ENCODE measurements around the gene TSPAN16. TPM values are rescaled to one million over a fixed set of nuclear protein-coding genes. Genes with fewer than 3 reads are reported as not detected.

The TSPAN16 gene
- total RNA-seq, 1 experiment from 2014 or later, result not detected

GRCh38 chr19:11261431-11261970 is 34.5 kb upstream of the TSPAN16 start:
- H3K36me3 ChIP-seq (ENCODE audit: control insufficient read depth, insufficient read depth, low read length), result no peaks in the 10 kb centered on the region
- POLR2A ChIA-PET, result no interaction called here
- peak overlapping the region; percentile 75 for H3K4me3 ChIP-seq (ENCODE audit: low read depth, low read length)
- H3K9me3 Mint-ChIP-seq (ENCODE audit: unreplicated experiment), result no peaks in the 10 kb centered on the region
- H3K27me3 Mint-ChIP-seq (ENCODE audit: insufficient read depth, unreplicated experiment), result no peaks in the 10 kb centered on the region
- no peak for DNase-seq
- H3K36me3 Mint-ChIP-seq (ENCODE audit: insufficient read depth, unreplicated experiment), result peaks cover 15% of the 10 kb centered on the region
- no TSS peak for BruUV-seq (replicated peaks)
- peak overlapping the region; percentile 61 for H3K27ac Mint-ChIP-seq (ENCODE audit: unreplicated experiment)
- H3K27me3 ChIP-seq (replicated peaks; ENCODE audit: control insufficient read depth, insufficient read depth, low read length), result no peaks in the 10 kb centered on the region
- CTCF ChIA-PET, result interaction anchor here (0.8 to 1.0 kb wide), 2 partner anchors 18 to 32 kb away, joined by 3 to 4 read pairs; no protein-coding TSS in a partner anchor
- peak overlapping the region; percentile 71 for H3K4me3 Mint-ChIP-seq (ENCODE audit: unreplicated experiment)
- intact Hi-C loops (cut with micrococcal nuclease; ENCODE audit: unreplicated experiment), result no loop called here
- TF ChIP-seq, protein P1, sequence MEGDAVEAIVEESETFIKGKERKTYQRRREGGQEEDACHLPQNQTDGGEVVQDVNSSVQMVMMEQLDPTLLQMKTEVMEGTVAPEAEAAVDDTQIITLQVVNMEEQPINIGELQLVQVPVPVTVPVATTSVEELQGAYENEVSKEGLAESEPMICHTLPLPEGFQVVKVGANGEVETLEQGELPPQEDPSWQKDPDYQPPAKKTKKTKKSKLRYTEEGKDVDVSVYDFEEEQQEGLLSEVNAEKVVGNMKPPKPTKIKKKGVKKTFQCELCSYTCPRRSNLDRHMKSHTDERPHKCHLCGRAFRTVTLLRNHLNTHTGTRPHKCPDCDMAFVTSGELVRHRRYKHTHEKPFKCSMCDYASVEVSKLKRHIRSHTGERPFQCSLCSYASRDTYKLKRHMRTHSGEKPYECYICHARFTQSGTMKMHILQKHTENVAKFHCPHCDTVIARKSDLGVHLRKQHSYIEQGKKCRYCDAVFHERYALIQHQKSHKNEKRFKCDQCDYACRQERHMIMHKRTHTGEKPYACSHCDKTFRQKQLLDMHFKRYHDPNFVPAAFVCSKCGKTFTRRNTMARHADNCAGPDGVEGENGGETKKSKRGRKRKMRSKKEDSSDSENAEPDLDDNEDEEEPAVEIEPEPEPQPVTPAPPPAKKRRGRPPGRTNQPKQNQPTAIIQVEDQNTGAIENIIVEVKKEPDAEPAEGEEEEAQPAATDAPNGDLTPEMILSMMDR (IDR thresholded peaks at IDR 0.05; ENCODE audit: insufficient read depth in 1 of 2, low read depth in 1 of 2, low read length in 1 of 2, severe bottlenecking in 1 of 2, unreplicated experiment in 1 of 2), result no peak
- peaks cover 32% of the 10 kb centered on the region for H3K4me1 ChIP-seq
- H3K9me3 ChIP-seq, result no peaks in the 10 kb centered on the region
- peaks cover 23% of the 10 kb centered on the region for H3K4me1 Mint-ChIP-seq (ENCODE audit: low read depth, unreplicated experiment)

DNA sequence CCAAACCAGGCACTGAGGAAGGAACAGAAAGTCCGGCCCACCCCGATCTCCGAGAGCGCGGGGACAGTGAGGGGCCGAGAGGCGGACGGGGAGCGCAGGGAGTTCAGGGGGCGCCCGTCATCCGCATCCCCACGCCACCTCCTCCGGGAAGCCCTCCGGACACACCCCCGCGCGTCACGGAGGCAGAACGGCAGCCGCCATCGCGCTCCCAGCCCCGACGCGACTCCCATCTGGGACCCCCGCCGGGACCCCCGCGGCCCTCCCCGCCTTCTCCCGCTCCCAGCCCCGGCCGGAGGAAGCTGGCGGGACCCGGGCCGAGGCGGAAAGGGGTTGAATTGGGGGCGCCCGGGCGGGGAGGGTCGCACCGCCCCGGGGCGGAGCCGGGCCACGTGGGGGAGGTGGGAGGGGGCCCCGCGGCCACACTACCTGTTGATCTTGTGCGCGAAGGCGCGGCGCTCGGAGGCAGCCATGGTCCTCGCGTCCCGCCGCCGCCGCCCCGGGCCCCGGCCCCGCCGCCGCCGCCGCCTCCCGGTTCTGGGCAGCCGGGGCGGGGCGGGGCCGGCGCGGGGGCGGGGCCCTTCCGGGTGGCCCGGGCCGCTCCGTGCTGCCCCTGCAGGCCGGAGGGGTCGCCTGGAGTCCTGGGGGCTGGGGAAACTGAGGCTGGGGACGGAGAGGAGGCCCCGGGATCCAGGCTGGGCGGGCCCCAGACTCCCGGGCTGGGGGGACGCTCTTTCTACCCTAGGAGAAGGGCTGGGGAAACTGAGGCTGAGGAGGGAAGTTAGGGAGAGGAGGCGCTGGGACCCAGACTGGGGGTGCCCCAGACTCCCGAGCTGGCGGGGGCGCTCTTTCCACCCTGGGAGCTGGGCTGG is 33.8 kb upstream of the TSPAN16 start, which contains the start of gene DOCK6:
TSS of gene DOCK6 (minus strand) at position 554 of the 869 bp plus-strand sequence. CDS start at position 470, 84 bp downstream.
- peak in 1 of 2 experiments; percentile 59 for DNase-seq
- Mint-ChIP-seq H3K4me1 (ENCODE audit: low read depth, unreplicated experiment) (peaks cover 30% of the 10 kb centered on the region), H3K27ac (ENCODE audit: unreplicated experiment) (peak within 1 kb of the TSS; percentile 61), H3K9me3 (ENCODE audit: unreplicated experiment) (no peaks in the 10 kb centered on the region), H3K36me3 (ENCODE audit: insufficient read depth, unreplicated experiment) (peaks cover 20% of the 10 kb centered on the region), H3K4me3 (ENCODE audit: unreplicated experiment) (peak within 1 kb of the TSS; percentile 71), H3K27me3 (ENCODE audit: insufficient read depth, unreplicated experiment) (no peaks in the 10 kb centered on the region)
- ChIA-PET CTCF (interaction anchor here (0.6 to 1.0 kb wide), 2 partner anchors 11 to 64 kb away, joined by 4 read pairs; no protein-coding TSS in a partner anchor), POLR2A (no interaction called here)
- no TSS peak for BruUV-seq (replicated peaks)
- TF ChIP-seq, protein P1 (IDR thresholded peaks at IDR 0.05; ENCODE audit: insufficient read depth in 1 of 2, low read depth in 1 of 2, low read length in 1 of 2, severe bottlenecking in 1 of 2, unreplicated experiment in 1 of 2), result peak; percentile 47 to 59
- Histone ChIP-seq H3K4me1 (peaks cover 39% of the 10 kb centered on the region), H3K9me3 (no peaks in the 10 kb centered on the region), H3K27me3 (replicated peaks; ENCODE audit: control insufficient read depth, insufficient read depth, low read length) (no peaks in the 10 kb centered on the region), H3K36me3 (ENCODE audit: control insufficient read depth, insufficient read depth, low read length) (no peaks in the 10 kb centered on the region), H3K4me3 (ENCODE audit: low read depth, low read length) (peak within 1 kb of the TSS; percentile 75)
- intact Hi-C loops (cut with micrococcal nuclease; ENCODE audit: unreplicated experiment), result no loop called here

GRCh38 chr19:11263726-11264125 is 32.2 kb upstream of the TSPAN16 start:
- TF ChIP-seq, protein P1 (IDR thresholded peaks at IDR 0.05; ENCODE audit: insufficient read depth in 1 of 2, low read depth in 1 of 2, low read length in 1 of 2, severe bottlenecking in 1 of 2, unreplicated experiment in 1 of 2), result no peak
- H3K4me1 Mint-ChIP-seq (ENCODE audit: low read depth, unreplicated experiment), result peaks cover 36% of the 10 kb centered on the region
- no peak for DNase-seq
- peaks cover 23% of the 10 kb centered on the region for H3K36me3 Mint-ChIP-seq (ENCODE audit: insufficient read depth, unreplicated experiment)
- no peaks in the 10 kb centered on the region for H3K9me3 Mint-ChIP-seq (ENCODE audit: unreplicated experiment)
- H3K4me3 Mint-ChIP-seq (ENCODE audit: unreplicated experiment), result peak overlapping the region; percentile 59
- H3K27me3 ChIP-seq (replicated peaks; ENCODE audit: control insufficient read depth, insufficient read depth, low read length), result no peaks in the 10 kb centered on the region
- no peaks in the 10 kb centered on the region for H3K36me3 ChIP-seq (ENCODE audit: control insufficient read depth, insufficient read depth, low read length)
- intact Hi-C loops (cut with micrococcal nuclease; ENCODE audit: unreplicated experiment), result no loop called here
- H3K27ac Mint-ChIP-seq (ENCODE audit: unreplicated experiment), result peak overlapping the region; percentile 48
- H3K4me1 ChIP-seq, result peaks cover 41% of the 10 kb centered on the region
- no peaks in the 10 kb centered on the region for H3K9me3 ChIP-seq
- H3K4me3 ChIP-seq (ENCODE audit: low read depth, low read length), result no peak overlapping the region
- BruUV-seq (replicated peaks), result no TSS peak
- ChIA-PET CTCF (no interaction called here), POLR2A (no interaction called here)
- no peaks in the 10 kb centered on the region for H3K27me3 Mint-ChIP-seq (ENCODE audit: insufficient read depth, unreplicated experiment)

All from Caco-2 (cell line).